HL-60 (cell line): ENCODE measurements around the gene FSIP1.

Experiments used
- POLR2AphosphoS5 ChIP-seq: IDR thresholded peaks from 2 replicates; pipeline ENCODE4 v1.6.1; 2012; ENCODE audit warnings: low read depth
- TF ChIP-seq, protein P1 (sequence below): IDR thresholded peaks from one replicate; pipeline ENCODE4 v1.5.1; 2011; ENCODE audit warnings: low read length, control low read depth, inconsistent platforms; ENCODE audit not compliant: insufficient read depth

DNA sequence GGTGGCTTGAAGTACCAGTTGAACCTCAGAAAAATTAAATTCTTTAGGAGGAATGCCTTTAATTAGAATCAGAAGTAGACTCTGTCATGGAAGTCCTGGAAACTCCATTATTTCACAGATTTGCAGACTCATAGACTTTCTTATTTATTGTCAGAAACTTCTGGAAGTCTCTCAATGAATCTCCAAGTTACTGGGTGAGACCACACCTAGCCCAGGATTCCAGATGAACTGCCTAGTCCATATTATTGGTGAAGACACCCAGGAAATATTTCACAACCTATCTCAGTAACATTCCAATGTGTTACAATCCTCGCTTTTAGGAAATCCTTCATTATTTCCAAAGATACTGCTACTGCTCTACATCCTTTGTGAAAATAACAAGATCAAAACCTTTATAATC lies 208.2 kb downstream of the FSIP1 start:
- TF ChIP-seq, protein P1, sequence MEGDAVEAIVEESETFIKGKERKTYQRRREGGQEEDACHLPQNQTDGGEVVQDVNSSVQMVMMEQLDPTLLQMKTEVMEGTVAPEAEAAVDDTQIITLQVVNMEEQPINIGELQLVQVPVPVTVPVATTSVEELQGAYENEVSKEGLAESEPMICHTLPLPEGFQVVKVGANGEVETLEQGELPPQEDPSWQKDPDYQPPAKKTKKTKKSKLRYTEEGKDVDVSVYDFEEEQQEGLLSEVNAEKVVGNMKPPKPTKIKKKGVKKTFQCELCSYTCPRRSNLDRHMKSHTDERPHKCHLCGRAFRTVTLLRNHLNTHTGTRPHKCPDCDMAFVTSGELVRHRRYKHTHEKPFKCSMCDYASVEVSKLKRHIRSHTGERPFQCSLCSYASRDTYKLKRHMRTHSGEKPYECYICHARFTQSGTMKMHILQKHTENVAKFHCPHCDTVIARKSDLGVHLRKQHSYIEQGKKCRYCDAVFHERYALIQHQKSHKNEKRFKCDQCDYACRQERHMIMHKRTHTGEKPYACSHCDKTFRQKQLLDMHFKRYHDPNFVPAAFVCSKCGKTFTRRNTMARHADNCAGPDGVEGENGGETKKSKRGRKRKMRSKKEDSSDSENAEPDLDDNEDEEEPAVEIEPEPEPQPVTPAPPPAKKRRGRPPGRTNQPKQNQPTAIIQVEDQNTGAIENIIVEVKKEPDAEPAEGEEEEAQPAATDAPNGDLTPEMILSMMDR: no peak
- TF ChIP-seq POLR2AphosphoS5: no peak
